ENCODE results near the gene TRIM67. TPM values are rescaled to one million over a fixed set of nuclear protein-coding genes. Genes with fewer than 3 reads are reported as not detected.

The TRIM67 gene
- total and polyA plus RNA-seq, 2 of the 4 experiments (the other 2 are of a cell fraction): not detected

GRCh38 chr1:231238298-231238697 is 76.4 kb downstream of the TRIM67 start:
- H4K8ac ChIP-seq (ENCODE audit: low read depth in 2 of 2, low read length in 2 of 2): no peak overlapping the region
- no peak overlapping the region for H3K27ac ChIP-seq (ENCODE audit: insufficient read depth, low read length)
- no peak overlapping the region for H3K56ac ChIP-seq (ENCODE audit: extremely low read depth, insufficient read depth, low read length)
- H3K9ac ChIP-seq (ENCODE audit: low read depth, low read length): no peak overlapping the region
- no peak overlapping the region for H3K18ac ChIP-seq (ENCODE audit: low read depth, low read length)
- no peak overlapping the region for H2BK120ac ChIP-seq (ENCODE audit: low read depth, low read length)
- no peak overlapping the region for H3K14ac ChIP-seq (replicated peaks; ENCODE audit: low read depth, low read length)
- CTCF ChIA-PET: interaction anchor here (0.6 kb wide), 1 partner anchor 930 kb away, joined by 7 read pairs; no protein-coding TSS in a partner anchor
- no peaks in the 10 kb centered on the region for H4K20me1 ChIP-seq (ENCODE audit: insufficient read depth, low read length)
- no peak overlapping the region for H3K23ac ChIP-seq (ENCODE audit: low read depth, low read length)
- no peak overlapping the region for H2AFZ ChIP-seq (replicated peaks; ENCODE audit: low read length, poor library complexity)
- H3K4me3 ChIP-seq (ENCODE audit: insufficient read depth, low read depth, low read length): no peak overlapping the region
- peaks cover 34 to 43% of the 10 kb centered on the region in 2 experiments for H3K79me1 ChIP-seq (ENCODE audit: low read depth in 1 of 2, low read length in 2 of 2)
- H4K91ac ChIP-seq (ENCODE audit: insufficient read depth, low read depth, low read length): no peak overlapping the region
- no peak overlapping the region for H2AK9ac ChIP-seq (replicated peaks; ENCODE audit: low read depth, low read length, poor library complexity)
- POLR2A ChIA-PET (ENCODE audit: unreplicated experiment): no interaction called here
- no peak for TF ChIP-seq MAFK (IDR thresholded peaks at IDR 0.05; ENCODE audit: low read depth, low read length)
- no peak for TF ChIP-seq USF2 (IDR thresholded peaks at IDR 0.05; ENCODE audit: low read depth, low read length)
- no peak for TF ChIP-seq CHD1 (IDR thresholded peaks at IDR 0.05; ENCODE audit: low read depth, low read length)
- TF ChIP-seq MAZ (IDR thresholded peaks at IDR 0.05; ENCODE audit: borderline replicate concordance, low read depth, low read length): no peak
- no peak for TF ChIP-seq BHLHE40 (IDR thresholded peaks at IDR 0.05; ENCODE audit: low read depth, low read length)
- no peak for TF ChIP-seq RCOR1 (IDR thresholded peaks at IDR 0.05; ENCODE audit: insufficient replicate concordance, low read length)
- no peak for TF ChIP-seq RAD21 (IDR thresholded peaks at IDR 0.05; ENCODE audit: low read length)
- TF ChIP-seq SMC3 (IDR thresholded peaks at IDR 0.05; ENCODE audit: low read depth, low read length): no peak
- TF ChIP-seq POLR2A (IDR thresholded peaks at IDR 0.05; ENCODE audit: low read depth, low read length): no peak
- TF ChIP-seq CTCF (conservative IDR thresholded peaks at IDR 0.05; ENCODE audit: low read depth, low read length): no peak
- no peak for TF ChIP-seq RFX5 (IDR thresholded peaks at IDR 0.05; ENCODE audit: low read depth, low read length)
- no peak for TF ChIP-seq CEBPB (IDR thresholded peaks at IDR 0.05; ENCODE audit: low read depth, low read length)
- no peak for TF ChIP-seq NFE2L2 (IDR thresholded peaks at IDR 0.05; ENCODE audit: low read depth, low read length)
- TF ChIP-seq ELK1 (IDR thresholded peaks at IDR 0.05; ENCODE audit: borderline replicate concordance, low read depth, low read length): no peak
- TF ChIP-seq MXI1 (IDR thresholded peaks at IDR 0.05; ENCODE audit: borderline replicate concordance, low read depth, low read length): no peak
- H2BK20ac ChIP-seq (ENCODE audit: low read depth, low read length): no peak overlapping the region
- DNase-seq: no peak
- no peak overlapping the region for H2BK5ac ChIP-seq (ENCODE audit: low read depth, low read length, poor library complexity, severe bottlenecking)
- dilution Hi-C loops (cut with HindIII; ENCODE audit: low sequenced_read_pairs, unreplicated experiment): no loop called here
- WGBS, 2 experiments (ENCODE audit: extremely low coverage in 2 of 2, insufficient read length in 1 of 2): no CpG with 5 or more reads among the region's 1 CpG
- H2AK5ac ChIP-seq (ENCODE audit: low read depth, low read length): no peak overlapping the region
- H2BK15ac ChIP-seq (ENCODE audit: low read depth, low read length): no peak overlapping the region
- no peak overlapping the region for H3K4me2 ChIP-seq (ENCODE audit: low read depth, low read length)
- BruUV-seq (replicated peaks): no TSS peak
- intact Hi-C loops (cut with micrococcal nuclease): no loop called here
- ATAC-seq (ENCODE audit: low read depth): no peak
- H3K36me3 ChIP-seq (ENCODE audit: control insufficient read depth, insufficient read depth, low read length): peaks cover 8% of the 10 kb centered on the region; the same call in 1 of the 2 replicates
- no peaks in the 10 kb centered on the region for H3K27me3 ChIP-seq (ENCODE audit: control insufficient read depth, insufficient read depth, low read length)
- H3K4me1 ChIP-seq (ENCODE audit: control insufficient read depth, insufficient read depth, low read length): no peaks in the 10 kb centered on the region
- H3K9me1 ChIP-seq (ENCODE audit: insufficient read depth, low read length): peaks cover 4% of the 10 kb centered on the region; the same call in 1 of the 2 replicates
- in situ Hi-C loops (cut with MboI; ENCODE audit: low sequenced_read_pairs): no loop called here
- H3K4ac ChIP-seq (ENCODE audit: low read depth, low read length): no peak overlapping the region
- H3K9me3 ChIP-seq (ENCODE audit: control insufficient read depth, insufficient read depth, low read length): no peaks in the 10 kb centered on the region
- H4K5ac ChIP-seq (ENCODE audit: low read depth, low read length): no peak overlapping the region

All from IMR-90 (cell line).